Ishikawa (cell line): Measurements from ENCODE around the gene JAKMIP3.

Experiments used
- CEBPB ChIP-seq: IDR thresholded peaks from 2 replicates; pipeline ENCODE4 v1.6.1; 2012
- CREB1 ChIP-seq: IDR thresholded peaks from 2 replicates; pipeline ENCODE4 v1.6.1; 2012; ENCODE audit warnings: low read depth
- EGR1 ChIP-seq: IDR thresholded peaks from 2 replicates; pipeline ENCODE4 v1.6.1; 2012
- EP300 ChIP-seq: IDR thresholded peaks from 2 replicates; pipeline ENCODE4 v1.6.1; 2012; ENCODE audit warnings: borderline replicate concordance
- FOXM1 ChIP-seq: IDR thresholded peaks from 2 replicates; pipeline ENCODE4 v1.6.1; 2012; ENCODE audit warnings: low read depth, borderline replicate concordance
- NFIC ChIP-seq: IDR thresholded peaks from 2 replicates; pipeline ENCODE4 v1.6.1; 2012
- RAD21 ChIP-seq: IDR thresholded peaks from 2 replicates; pipeline ENCODE4 v1.6.1; 2012; ENCODE audit warnings: low read depth
- REST ChIP-seq: IDR thresholded peaks from 2 replicates; pipeline ENCODE4 v1.6.1; 2012; ENCODE audit warnings: low read depth, mild to moderate bottlenecking
- TAF1 ChIP-seq: IDR thresholded peaks from 2 replicates; pipeline ENCODE4 v1.6.1; 2012; ENCODE audit warnings: low read depth, mild to moderate bottlenecking
- TCF12 ChIP-seq: IDR thresholded peaks from 2 replicates; pipeline ENCODE4 v1.6.1; 2012; ENCODE audit warnings: low read depth
- YY1 ChIP-seq: IDR thresholded peaks from 2 replicates; pipeline ENCODE4 v1.6.1; 2012; ENCODE audit warnings: low read depth
- ZBTB7A ChIP-seq: IDR thresholded peaks from 2 replicates; pipeline ENCODE4 v1.6.1; 2012; ENCODE audit warnings: low read depth
- TF ChIP-seq, protein P1 (sequence below): IDR thresholded peaks from 2 replicates; pipeline ENCODE4 v1.6.1; 2012

DNA sequence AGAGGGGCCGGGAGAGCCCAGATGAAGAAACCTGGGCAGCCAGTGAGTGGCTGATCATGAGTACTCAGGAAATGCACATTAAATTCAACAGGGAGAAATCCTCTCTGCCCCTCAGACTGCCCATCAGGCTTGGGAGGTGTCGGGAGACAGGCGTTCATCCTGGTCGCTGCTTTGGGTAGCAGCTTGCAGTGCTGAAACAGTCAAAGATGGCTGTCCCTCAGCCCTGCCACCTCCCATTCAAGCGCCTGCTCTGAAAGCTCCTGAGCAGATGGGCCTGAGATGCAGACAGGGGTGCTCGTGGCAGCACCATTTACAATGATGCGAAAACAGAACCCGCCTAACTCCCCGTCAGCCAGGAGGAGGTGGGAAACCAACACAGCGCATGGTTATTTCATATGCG is 3.6 kb upstream of the JAKMIP3 start:
- TF ChIP-seq ZBTB7A = no peak
- no peak for TF ChIP-seq EP300
- no peak for TF ChIP-seq REST
- TF ChIP-seq FOXM1 = no peak
- TF ChIP-seq CREB1 = no peak
- no peak for TF ChIP-seq NFIC
- TF ChIP-seq YY1 = no peak
- no peak for TF ChIP-seq TAF1
- no peak for TF ChIP-seq CEBPB
- no peak for TF ChIP-seq EGR1
- TF ChIP-seq RAD21 = no peak
- TF ChIP-seq, protein P1, sequence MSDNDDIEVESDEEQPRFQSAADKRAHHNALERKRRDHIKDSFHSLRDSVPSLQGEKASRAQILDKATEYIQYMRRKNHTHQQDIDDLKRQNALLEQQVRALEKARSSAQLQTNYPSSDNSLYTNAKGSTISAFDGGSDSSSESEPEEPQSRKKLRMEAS = no peak
- TF ChIP-seq TCF12 = no peak
